Tibial nerve (tissue), 4 donors: ENCODE results near the gene ARHGEF11.

ENCODE experiments used
- EP300 ChIP-seq, 2 donors: sonication (generic); formaldehyde crosslinking; IDR thresholded peaks; one replicate each; pipeline ENCODE4 v1.6.1; 2017; ENCODE audit warnings: antibody characterized with exemption in 2 of 2, mild to moderate bottlenecking in 1 of 2
- POLR2A ChIP-seq, 2 donors: fragments of 450-650 bp; IDR thresholded peaks; one replicate each; pipeline ENCODE4 v1.6.1; 2017; ENCODE audit warnings: antibody characterized with exemption in 2 of 2, mild to moderate bottlenecking in 2 of 2, moderate library complexity in 2 of 2
- TF ChIP-seq, protein P1 (sequence below), 5 experiments: fragments of 200-600 bp in 3 of 5; fragments of 450-650 bp in 2 of 5; sonication (generic) in 3 of 5; IDR thresholded peaks; one replicate each; pipeline ENCODE4 v1.5.1; 2016 to 2019; ENCODE audit warnings: antibody characterized with exemption in 5 of 5, mild to moderate bottlenecking in 3 of 5, moderate library complexity in 2 of 5

DNA sequence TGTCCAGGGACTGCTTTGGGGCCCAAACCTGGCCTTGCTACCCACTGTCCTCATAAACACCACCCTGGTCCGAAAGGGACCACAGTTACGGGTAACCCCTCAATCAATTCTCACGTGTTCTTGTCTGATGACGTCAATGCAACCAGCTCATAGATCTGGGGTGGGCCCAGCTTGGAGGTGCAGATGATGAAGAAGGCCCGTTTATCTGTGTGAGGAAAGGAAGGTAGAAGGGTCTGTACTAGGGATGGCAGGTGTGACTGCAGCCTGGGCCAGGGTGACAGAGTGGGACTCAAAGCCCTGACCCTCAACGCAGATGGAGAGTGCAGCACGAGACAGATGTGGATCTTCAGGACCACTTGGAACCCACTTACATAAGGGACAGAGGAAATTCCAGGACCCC lies 103.0 kb downstream of the ARHGEF11 start:
- TF ChIP-seq, protein P1, sequence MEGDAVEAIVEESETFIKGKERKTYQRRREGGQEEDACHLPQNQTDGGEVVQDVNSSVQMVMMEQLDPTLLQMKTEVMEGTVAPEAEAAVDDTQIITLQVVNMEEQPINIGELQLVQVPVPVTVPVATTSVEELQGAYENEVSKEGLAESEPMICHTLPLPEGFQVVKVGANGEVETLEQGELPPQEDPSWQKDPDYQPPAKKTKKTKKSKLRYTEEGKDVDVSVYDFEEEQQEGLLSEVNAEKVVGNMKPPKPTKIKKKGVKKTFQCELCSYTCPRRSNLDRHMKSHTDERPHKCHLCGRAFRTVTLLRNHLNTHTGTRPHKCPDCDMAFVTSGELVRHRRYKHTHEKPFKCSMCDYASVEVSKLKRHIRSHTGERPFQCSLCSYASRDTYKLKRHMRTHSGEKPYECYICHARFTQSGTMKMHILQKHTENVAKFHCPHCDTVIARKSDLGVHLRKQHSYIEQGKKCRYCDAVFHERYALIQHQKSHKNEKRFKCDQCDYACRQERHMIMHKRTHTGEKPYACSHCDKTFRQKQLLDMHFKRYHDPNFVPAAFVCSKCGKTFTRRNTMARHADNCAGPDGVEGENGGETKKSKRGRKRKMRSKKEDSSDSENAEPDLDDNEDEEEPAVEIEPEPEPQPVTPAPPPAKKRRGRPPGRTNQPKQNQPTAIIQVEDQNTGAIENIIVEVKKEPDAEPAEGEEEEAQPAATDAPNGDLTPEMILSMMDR (IDR thresholded peaks at IDR 0.05) = no peak
- no peak for TF ChIP-seq POLR2A (IDR thresholded peaks at IDR 0.05)
- no peak for TF ChIP-seq EP300 (IDR thresholded peaks at IDR 0.05)
